HG02870 (cell line): Measurements from ENCODE around the gene SPRY2.

Source experiments
- ATAC-seq: cut with Tn5 transposase; IDR thresholded peaks from one replicate; pipeline ENCODE4 v1.9.1; 2021; ENCODE audit warnings: mild to moderate bottlenecking, moderate library complexity; ENCODE audit not compliant: unreplicated experiment

Gene SPRY2

GRCh38 chr13:80314711-80315653 lies 25.9 kb downstream of the SPRY2 start:
- ATAC-seq: no peak

- ATAC-seq: no peak
These were observed 27.2 kb downstream of the SPRY2 start for GRCh38 chr13:80313668-80314256.

GRCh38 chr13:80312967-80313366 lies 28.0 kb downstream of the SPRY2 start:
- no peak for ATAC-seq

- no peak for ATAC-seq
These were observed 28.8 kb downstream of the SPRY2 start for GRCh38 chr13:80312012-80312704.

GRCh38 chr13:80309926-80310325 lies 31.0 kb downstream of the SPRY2 start:
- no peak for ATAC-seq

GRCh38 chr13:80307401-80307987 lies 33.4 kb downstream of the SPRY2 start:
- ATAC-seq: no peak

GRCh38 chr13:80306337-80306972 lies 34.5 kb downstream of the SPRY2 start:
- ATAC-seq: no peak

- ATAC-seq: no peak
These were observed 35.2 kb downstream of the SPRY2 start for GRCh38 chr13:80305737-80306136.

- ATAC-seq: no peak
These were observed 37.6 kb downstream of the SPRY2 start for GRCh38 chr13:80303225-80303811.

- no peak for ATAC-seq
These were observed 41.9 kb downstream of the SPRY2 start for GRCh38 chr13:80299046-80299445.

- no peak for ATAC-seq
These were observed 43.4 kb downstream of the SPRY2 start for GRCh38 chr13:80297503-80297902.

GRCh38 chr13:80297094-80297493 lies 43.8 kb downstream of the SPRY2 start:
- no peak for ATAC-seq

- ATAC-seq: no peak
These were observed 44.3 kb downstream of the SPRY2 start for GRCh38 chr13:80296638-80297037.

GRCh38 chr13:80290591-80290990 lies 50.3 kb downstream of the SPRY2 start:
- ATAC-seq: no peak
